Activated naive CD8-positive, alpha-beta T cell (primary cell): ENCODE data around the gene RBM15B.

ENCODE experiments used
- H3K27ac Mint-ChIP-seq: one replicate; pipeline ENCODE4 v1.8.0; 2021; ENCODE audit warnings: mixed read lengths
- H3K27me3 Mint-ChIP-seq: one replicate; pipeline ENCODE4 v1.8.0; 2021; ENCODE audit warnings: mixed read lengths
- H3K36me3 Mint-ChIP-seq: one replicate; pipeline ENCODE4 v1.8.0; 2021; ENCODE audit warnings: mixed read lengths
- H3K4me1 Mint-ChIP-seq: one replicate; pipeline ENCODE4 v1.8.0; 2021; ENCODE audit warnings: low read depth, mixed read lengths
- H3K4me3 Mint-ChIP-seq: one replicate; pipeline ENCODE4 v1.8.0; 2021; ENCODE audit warnings: mild to moderate bottlenecking, mixed read lengths
- H3K9me3 Mint-ChIP-seq: one replicate; pipeline ENCODE4 v1.8.0; 2021; ENCODE audit warnings: low read depth, mixed read lengths

The RBM15B gene

DNA sequence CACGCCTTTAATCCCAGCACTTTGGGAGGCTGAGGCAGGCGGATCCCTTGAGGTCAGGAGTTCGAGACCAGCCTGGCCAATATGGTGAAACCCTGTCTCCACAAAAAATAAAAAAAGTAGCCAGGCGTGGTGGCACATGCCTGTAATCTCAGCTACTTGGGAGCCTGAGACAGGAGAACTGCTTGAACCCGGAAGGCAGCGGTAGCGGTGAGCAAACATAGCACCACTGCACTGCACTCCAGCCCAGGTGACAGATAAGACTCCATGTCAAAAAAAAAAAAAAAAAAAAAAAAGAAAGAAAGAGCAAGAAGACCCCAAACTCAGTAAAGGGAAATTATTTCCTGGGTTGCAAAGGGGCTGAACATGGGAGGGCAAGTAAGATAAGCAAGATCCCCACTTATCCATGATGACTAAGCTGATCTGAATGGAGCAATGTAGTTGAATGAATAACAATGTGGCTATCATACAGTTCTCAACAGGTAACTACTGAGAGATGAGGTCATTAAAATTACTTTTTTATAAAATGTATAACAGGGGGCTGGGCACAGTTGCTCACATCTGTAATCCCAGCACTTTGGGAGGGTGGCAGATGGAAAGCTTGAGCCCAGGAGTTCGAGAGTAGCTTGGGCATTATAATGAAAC lies 46.0 kb downstream of the RBM15B start:
- Mint-ChIP-seq H3K4me3 (no peak overlapping the region), H3K9me3 (no peaks in the 10 kb centered on the region), H3K27me3 (no peaks in the 10 kb centered on the region), H3K36me3 (peaks cover 10% of the 10 kb centered on the region), H3K27ac (no peak overlapping the region), H3K4me1 (peaks cover 15% of the 10 kb centered on the region)

DNA sequence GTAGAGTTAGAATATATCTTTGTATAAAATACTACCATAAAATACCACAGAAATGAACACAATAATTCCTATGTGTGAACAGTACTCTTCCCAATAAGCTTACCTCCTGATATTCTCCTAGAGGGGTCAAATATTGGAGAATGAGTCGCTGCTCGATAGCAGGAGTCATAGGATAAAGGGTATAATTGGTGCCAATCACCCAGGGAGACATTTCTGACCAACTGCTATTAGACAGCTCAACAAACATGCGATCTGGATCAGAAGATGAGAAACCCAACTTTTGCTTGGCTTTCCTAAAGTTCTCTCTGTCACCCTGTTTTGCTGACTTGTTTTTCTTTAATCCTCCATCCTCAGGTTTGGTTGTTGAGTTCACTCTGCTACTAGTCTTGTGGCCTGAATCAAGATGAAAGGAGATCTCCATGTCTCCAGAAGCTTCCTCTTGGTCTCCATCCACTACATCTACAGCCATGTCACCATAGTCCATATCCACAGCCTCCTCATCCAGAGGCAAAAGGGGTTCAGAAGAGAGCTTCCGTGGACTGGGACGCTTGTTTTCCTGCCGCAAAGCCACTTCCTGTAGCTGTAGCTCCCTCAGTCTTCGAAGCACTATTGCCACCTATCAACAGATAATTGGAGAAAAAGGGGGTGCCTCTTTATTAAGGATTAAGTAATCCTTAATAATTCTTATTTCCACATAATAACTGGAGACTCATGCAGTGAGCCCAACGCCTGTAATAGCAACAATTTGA lies 50.4 kb downstream of the RBM15B start:
- Mint-ChIP-seq H3K27ac (peak overlapping the region; percentile 76), H3K9me3 (no peaks in the 10 kb centered on the region), H3K4me1 (peaks cover 19% of the 10 kb centered on the region), H3K36me3 (peaks cover 10% of the 10 kb centered on the region), H3K27me3 (no peaks in the 10 kb centered on the region), H3K4me3 (no peak overlapping the region)

DNA sequence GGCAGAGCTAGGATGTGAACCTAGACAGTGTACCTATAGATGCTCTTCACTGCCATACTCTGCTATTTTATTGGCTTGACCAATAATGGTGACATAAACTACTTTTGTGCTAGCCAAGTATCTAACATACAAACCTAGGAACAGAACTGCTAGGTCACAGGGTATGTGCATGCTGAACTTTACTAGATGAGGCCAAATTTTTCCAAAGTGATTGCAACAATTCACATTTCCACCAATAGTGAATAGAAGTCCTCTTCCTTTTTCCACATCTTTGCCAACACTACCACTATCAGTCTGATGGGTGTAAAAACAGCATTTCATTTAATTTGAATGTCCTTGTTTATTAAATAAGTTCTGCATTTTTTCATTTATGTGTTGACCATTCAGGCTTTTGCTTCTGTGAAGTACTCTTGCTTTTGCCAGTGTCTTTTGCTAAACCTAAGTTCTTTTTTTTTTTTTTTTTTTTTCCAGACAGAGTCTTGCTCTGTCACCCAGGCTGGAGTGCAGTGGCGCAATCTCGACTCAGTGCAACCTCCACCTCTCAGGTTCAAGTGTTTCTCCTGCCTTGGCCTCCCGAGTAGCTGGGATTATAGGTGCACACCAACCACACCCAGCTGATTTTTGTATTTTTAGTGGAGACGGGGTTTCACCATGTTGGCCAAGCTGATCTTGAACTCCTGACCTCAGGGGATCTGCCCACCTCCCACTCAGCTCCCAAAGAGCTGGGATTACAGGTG lies 54.6 kb downstream of the RBM15B start:
- Mint-ChIP-seq H3K27me3 (no peaks in the 10 kb centered on the region), H3K36me3 (peaks cover 17% of the 10 kb centered on the region), H3K4me1 (peaks cover 34% of the 10 kb centered on the region), H3K9me3 (peaks cover 3% of the 10 kb centered on the region), H3K4me3 (no peak overlapping the region), H3K27ac (no peak overlapping the region)
